PC-3 (cell line): ENCODE data around the gene FGFR3. TPM values are rescaled to one million over a fixed set of nuclear protein-coding genes. Genes with fewer than 3 reads are reported as not detected.

Experiments
- ATAC-seq: fragments of 200-7000 bp; cut with Tn5 transposase; 2 replicates; pipeline ENCODE4 v1.9.1; 2020; ENCODE audit warnings: mild to moderate bottlenecking, moderate library complexity
- BruUV-seq: library from RNA; stranded (reverse); fragments of 400-500 nt; replicated peaks from 2 replicates; lab custom pipeline; 2021; lab: Mats Ljungman, UMichigan
- CTCF ChIA-PET: fragments of 300-600 bp; sonication (Branson Sonifier 250); formaldehyde crosslinking; loops from one replicate; lab custom pipeline; 2022; ENCODE audit warnings: antibody characterized with exemption; lab: Charles Lee
- POLR2A ChIA-PET: fragments of 300-600 bp; sonication (Branson Sonifier 250); formaldehyde crosslinking; loops from one replicate; lab custom pipeline; 2022; ENCODE audit warnings: antibody characterized with exemption; ENCODE audit not compliant: unreplicated experiment; lab: Charles Lee
- DNase-seq: peaks from one replicate; pipeline ENCODE4 v3.0.0-alpha.2; 2015
- H2AFZ ChIP-seq: fragments of 300-600 bp; sonication (generic); 2 replicates; pipeline ENCODE4 v1.6.0; 2016; ENCODE audit warnings: antibody characterized with exemption, low read length
- H3F3A ChIP-seq: fragments of 300-600 bp; sonication (generic); one replicate; pipeline ENCODE4 v1.6.0; 2017; ENCODE audit warnings: antibody characterized with exemption, low read length, control low read depth, mild to moderate bottlenecking; ENCODE audit not compliant: unreplicated experiment
- H3K27ac ChIP-seq: fragments of 300-600 bp; sonication (generic); 2 replicates; pipeline ENCODE4 v1.5.1; 2016; ENCODE audit warnings: mild to moderate bottlenecking, low read length
- H3K27me3 ChIP-seq: fragments of 300-600 bp; sonication (generic); 2 replicates; pipeline ENCODE4 v1.6.1; 2016; ENCODE audit warnings: low read length, mixed read lengths
- H3K36me3 ChIP-seq: fragments of 300-600 bp; sonication (generic); 2 replicates; pipeline ENCODE4 v1.6.1; 2016; ENCODE audit warnings: low read depth, mixed run types, low read length, mixed read lengths
- H3K4me1 ChIP-seq: fragments of 300-600 bp; sonication (generic); 2 replicates; pipeline ENCODE4 v1.5.1; 2016; ENCODE audit warnings: low read length; ENCODE audit not compliant: insufficient read depth
- H3K4me2 ChIP-seq: fragments of 300-600 bp; sonication (generic); 2 replicates; pipeline ENCODE4 v1.6.0; 2016; ENCODE audit warnings: low read length
- H3K4me3 ChIP-seq: fragments of 300-600 bp; sonication (generic); 2 replicates; pipeline ENCODE4 v1.5.1; 2016; ENCODE audit warnings: mild to moderate bottlenecking, low read length, mixed read lengths
- H3K79me2 ChIP-seq: fragments of 300-600 bp; sonication (generic); 2 replicates; pipeline ENCODE4 v1.6.1; 2017; ENCODE audit warnings: low read length, mixed read lengths
- H3K9ac ChIP-seq: fragments of 300-600 bp; sonication (generic); 2 replicates; pipeline ENCODE4 v1.6.0; 2016; ENCODE audit warnings: mild to moderate bottlenecking, low read length
- H3K9me2 ChIP-seq: fragments of 300-600 bp; sonication (generic); replicated peaks from 2 replicates; pipeline ENCODE4 v1.6.1; 2016; ENCODE audit warnings: mixed run types, low read length, mixed read lengths
- H3K9me3 ChIP-seq: fragments of 300-600 bp; sonication (generic); 2 replicates; pipeline ENCODE4 v1.6.1; 2016; ENCODE audit warnings: low read length, mixed read lengths
- H4K20me1 ChIP-seq: fragments of 300-600 bp; sonication (generic); 2 replicates; pipeline ENCODE4 v1.6.1; 2016; ENCODE audit warnings: low read length, mixed read lengths
- CTCF ChIP-seq: fragments of 300-600 bp; sonication (generic); conservative IDR thresholded peaks from 2 replicates; pipeline ENCODE4 v1.5.1; 2017; ENCODE audit warnings: antibody characterized with exemption, low read depth, mild to moderate bottlenecking, low read length
- EZH2 ChIP-seq: fragments of 300-600 bp; sonication (generic); IDR thresholded peaks from one replicate; pipeline ENCODE4 v1.6.1; 2017; ENCODE audit warnings: antibody characterized with exemption, mild to moderate bottlenecking, low read length; ENCODE audit not compliant: unreplicated experiment
- EZH2phosphoT487 ChIP-seq: fragments of 300-600 bp; sonication (generic); IDR thresholded peaks from 2 replicates; pipeline ENCODE4 v1.6.1; 2018; ENCODE audit warnings: mild to moderate bottlenecking, antibody characterized with exemption, low read length, borderline replicate concordance
- intact Hi-C: fragments of 100-400 bp; cut with micrococcal nuclease; formaldehyde crosslinking; loops from 2 replicates; pipeline ENCODE4 v1.9.0; 2023
- total RNA-seq: library from RNA; depleted of rRNA; stranded (reverse); fragments of >200 nt; gene quantifications from 2 replicates; pipeline ENCODE4 v1.2.3, GENCODE V29; 2014

Gene FGFR3
- total RNA-seq, 1 experiment from 2014 or later: 0.11 TPM

DNA sequence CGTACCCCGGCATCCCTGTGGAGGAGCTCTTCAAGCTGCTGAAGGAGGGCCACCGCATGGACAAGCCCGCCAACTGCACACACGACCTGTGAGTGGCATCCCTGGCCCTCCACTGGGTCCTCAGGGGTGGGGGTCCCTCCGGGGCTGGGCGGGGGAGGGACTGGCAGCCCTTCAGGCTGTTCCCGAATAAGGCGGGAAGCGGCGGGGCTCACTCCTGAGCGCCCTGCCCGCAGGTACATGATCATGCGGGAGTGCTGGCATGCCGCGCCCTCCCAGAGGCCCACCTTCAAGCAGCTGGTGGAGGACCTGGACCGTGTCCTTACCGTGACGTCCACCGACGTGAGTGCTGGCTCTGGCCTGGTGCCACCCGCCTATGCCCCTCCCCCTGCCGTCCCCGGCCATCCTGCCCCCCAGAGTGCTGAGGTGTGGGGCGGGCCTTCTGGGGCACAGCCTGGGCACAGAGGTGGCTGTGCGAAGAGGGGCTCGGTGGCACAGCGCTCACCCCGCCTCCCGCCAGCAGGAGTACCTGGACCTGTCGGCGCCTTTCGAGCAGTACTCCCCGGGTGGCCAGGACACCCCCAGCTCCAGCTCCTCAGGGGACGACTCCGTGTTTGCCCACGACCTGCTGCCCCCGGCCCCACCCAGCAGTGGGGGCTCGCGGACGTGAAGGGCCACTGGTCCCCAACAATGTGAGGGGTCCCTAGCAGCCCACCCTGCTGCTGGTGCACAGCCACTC, 13.7 kb downstream of the FGFR3 start:
- ChIA-PET CTCF (no interaction called here), POLR2A (no interaction called here)
- no peaks in the 10 kb centered on the region for H3K4me1 ChIP-seq

GRCh38 chr4:1807332-1807777, 14.3 kb downstream of the FGFR3 start:
- DNase-seq (no peak), ATAC-seq (no peak)
- BruUV-seq: no TSS peak
- H3K9me3 ChIP-seq: no peaks in the 10 kb centered on the region
- no peaks in the 10 kb centered on the region for H3K27me3 ChIP-seq
- intact Hi-C loops: no loop called here
- H2AFZ ChIP-seq: no peak overlapping the region
- H3K9me2 ChIP-seq: no peaks in the 10 kb centered on the region
- no peak overlapping the region for H3K4me3 ChIP-seq
- TF ChIP-seq EZH2phosphoT487: no peak
- TF ChIP-seq CTCF: no peak
- no peak for TF ChIP-seq EZH2
- ChIA-PET POLR2A (no interaction called here), CTCF (no interaction called here)
- no peak overlapping the region for H3K27ac ChIP-seq
- H4K20me1 ChIP-seq: no peaks in the 10 kb centered on the region
- no peaks in the 10 kb centered on the region for H3F3A ChIP-seq
- no peaks in the 10 kb centered on the region for H3K36me3 ChIP-seq
- H3K9ac ChIP-seq: no peak overlapping the region
- H3K4me2 ChIP-seq: no peak overlapping the region
- H3K79me2 ChIP-seq: no peaks in the 10 kb centered on the region
- H3K4me1 ChIP-seq: no peaks in the 10 kb centered on the region

More for the DNA sequence above, 13.7 kb downstream of the FGFR3 start:
- intact Hi-C loops: no loop called here
- Histone ChIP-seq H3K9ac (no peak overlapping the region), H3K36me3 (no peaks in the 10 kb centered on the region), H3K9me2 (no peaks in the 10 kb centered on the region), H3F3A (no peaks in the 10 kb centered on the region), H3K4me2 (no peak overlapping the region), H3K4me3 (no peak overlapping the region), H3K79me2 (no peaks in the 10 kb centered on the region), H3K27ac (no peak overlapping the region), H3K27me3 (no peaks in the 10 kb centered on the region), H4K20me1 (no peaks in the 10 kb centered on the region), H3K9me3 (no peaks in the 10 kb centered on the region), H2AFZ (no peak overlapping the region)
- no TSS peak for BruUV-seq
- DNase-seq: no peak
- TF ChIP-seq CTCF (no peak), EZH2phosphoT487 (no peak), EZH2 (no peak)
- no peak for ATAC-seq

DNA sequence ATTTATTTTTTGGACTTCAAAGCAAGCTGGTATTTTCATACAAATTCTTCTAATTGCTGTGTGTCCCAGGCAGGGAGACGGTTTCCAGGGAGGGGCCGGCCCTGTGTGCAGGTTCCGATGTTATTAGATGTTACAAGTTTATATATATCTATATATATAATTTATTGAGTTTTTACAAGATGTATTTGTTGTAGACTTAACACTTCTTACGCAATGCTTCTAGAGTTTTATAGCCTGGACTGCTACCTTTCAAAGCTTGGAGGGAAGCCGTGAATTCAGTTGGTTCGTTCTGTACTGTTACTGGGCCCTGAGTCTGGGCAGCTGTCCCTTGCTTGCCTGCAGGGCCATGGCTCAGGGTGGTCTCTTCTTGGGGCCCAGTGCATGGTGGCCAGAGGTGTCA, 15.3 kb downstream of the FGFR3 start:
- DNase-seq (no peak), ATAC-seq (no peak)
- no peaks in the 10 kb centered on the region for H3F3A ChIP-seq
- no peak overlapping the region for H3K4me2 ChIP-seq
- H4K20me1 ChIP-seq: no peaks in the 10 kb centered on the region
- TF ChIP-seq EZH2phosphoT487: no peak
- POLR2A ChIA-PET: no interaction called here
- no peak overlapping the region for H3K4me3 ChIP-seq
- intact Hi-C loops: no loop called here
- no peak overlapping the region for H3K27ac ChIP-seq
- H3K9me2 ChIP-seq: no peaks in the 10 kb centered on the region
- no peaks in the 10 kb centered on the region for H3K4me1 ChIP-seq
- CTCF ChIA-PET: no interaction called here
- no peaks in the 10 kb centered on the region for H3K36me3 ChIP-seq
- BruUV-seq: no TSS peak
- H3K9ac ChIP-seq: no peak overlapping the region
- H3K79me2 ChIP-seq: no peaks in the 10 kb centered on the region
- no peak overlapping the region for H2AFZ ChIP-seq
- H3K27me3 ChIP-seq: no peaks in the 10 kb centered on the region
- no peaks in the 10 kb centered on the region for H3K9me3 ChIP-seq
